Stimulated activated CD8-positive, alpha-beta memory T cell treated with anti-CD3 and anti-CD28 coated beads, Interleukin-15, amount 100 ng/mL, for 48 hours (primary cell): ENCODE data around the gene CELA3B.
"Not testable (repeated sequence)": the region's sequence is repeated elsewhere in the genome, so short reads cannot be mapped to it uniquely, and the experiment has no call there.

Experiments used
- DNase-seq, 2 donors: peaks; one replicate each; pipeline ENCODE4 v3.0.0-alpha.2; 2020; ENCODE audit warnings: low read depth in 2 of 2

Gene CELA3B

DNA sequence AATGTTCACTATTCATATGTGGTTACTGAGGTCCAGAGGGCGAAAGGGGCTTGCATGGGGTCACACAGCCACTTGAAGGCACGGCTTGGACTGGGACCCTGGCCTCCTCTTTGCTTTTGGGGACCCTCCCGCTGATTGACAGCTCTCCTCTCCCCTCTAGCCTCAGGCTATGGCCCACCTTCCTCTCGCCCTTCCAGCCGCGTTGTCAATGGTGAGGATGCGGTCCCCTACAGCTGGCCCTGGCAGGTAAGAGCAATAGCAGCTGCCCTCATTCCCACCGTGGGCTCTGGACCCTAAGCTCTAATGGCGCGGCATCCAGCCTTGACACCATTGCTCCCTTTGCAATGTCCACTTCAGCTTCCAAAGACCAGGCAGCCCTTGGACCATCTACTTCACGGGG, 1.4 kb downstream of the CELA3B start:
- DNase-seq, result not testable (repeated sequence)

DNA sequence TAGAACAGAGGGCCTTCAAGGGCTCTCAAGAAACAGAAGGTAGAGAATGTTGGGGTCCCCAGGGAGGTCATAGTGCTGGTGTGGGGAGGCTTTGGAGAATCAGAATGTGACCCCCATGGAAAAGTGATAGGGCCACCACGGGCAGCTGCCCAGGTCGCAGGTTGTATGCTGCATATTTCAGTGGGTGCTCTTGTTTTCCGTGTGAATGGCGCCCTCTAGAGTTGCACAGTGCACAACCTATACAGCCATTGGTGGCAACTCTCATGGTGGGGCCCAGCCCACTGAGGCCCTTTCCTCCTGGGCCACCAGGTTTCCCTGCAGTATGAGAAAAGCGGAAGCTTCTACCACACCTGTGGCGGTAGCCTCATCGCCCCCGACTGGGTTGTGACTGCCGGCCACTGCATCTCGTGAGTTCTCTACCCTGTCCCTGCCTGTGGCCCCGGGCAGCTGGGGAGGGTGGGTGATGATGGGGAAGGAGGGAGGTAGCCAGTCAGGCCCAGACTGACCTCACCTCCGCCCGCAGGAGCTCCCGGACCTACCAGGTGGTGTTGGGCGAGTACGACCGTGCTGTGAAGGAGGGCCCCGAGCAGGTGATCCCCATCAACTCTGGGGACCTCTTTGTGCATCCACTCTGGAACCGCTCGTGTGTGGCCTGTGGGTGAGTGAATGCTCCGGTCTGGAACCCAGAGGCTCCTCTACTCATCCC, 3.8 kb downstream of the CELA3B start:
- DNase-seq, result not testable (repeated sequence)

DNA sequence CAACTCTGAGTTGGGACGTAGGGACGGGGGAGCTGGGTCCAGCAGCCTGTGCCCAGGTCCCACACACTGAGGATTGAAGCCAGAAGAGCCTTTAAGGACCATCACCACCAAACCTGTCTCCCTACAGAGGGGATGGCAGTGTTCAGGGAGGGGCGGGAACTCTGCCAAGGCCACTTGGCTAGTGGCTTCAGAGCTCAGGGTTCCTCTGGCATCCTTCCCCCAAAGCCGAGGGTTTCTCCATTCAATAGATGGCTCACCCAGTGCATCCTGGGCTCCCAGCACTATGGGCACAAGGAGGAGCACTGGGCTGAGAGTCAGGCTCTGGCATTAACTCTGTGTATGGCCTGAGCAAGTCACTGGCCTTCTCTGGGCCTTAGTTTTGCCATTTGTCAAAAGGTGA, 4.4 kb downstream of the CELA3B start:
- not testable (repeated sequence) for DNase-seq

DNA sequence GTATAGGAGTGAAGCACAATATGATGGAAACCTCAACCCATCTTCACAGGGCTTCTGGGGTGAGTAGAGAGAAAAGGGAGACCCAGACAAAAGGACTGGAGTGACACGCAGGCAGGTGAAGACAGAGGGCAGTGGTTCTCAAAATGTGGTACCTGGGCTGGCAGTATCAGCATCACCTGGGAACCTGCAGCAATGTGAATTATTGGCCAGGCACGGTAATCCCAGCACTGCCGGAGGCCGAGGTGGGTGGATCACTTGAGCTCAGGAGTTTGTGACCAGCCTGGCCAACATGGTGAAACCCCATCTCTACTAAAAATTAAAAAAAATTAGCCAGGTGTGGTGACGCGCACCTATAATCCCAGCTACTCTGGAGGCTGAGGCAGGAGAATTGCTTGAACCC, 5.3 kb downstream of the CELA3B start:
- not testable (repeated sequence) for DNase-seq

DNA sequence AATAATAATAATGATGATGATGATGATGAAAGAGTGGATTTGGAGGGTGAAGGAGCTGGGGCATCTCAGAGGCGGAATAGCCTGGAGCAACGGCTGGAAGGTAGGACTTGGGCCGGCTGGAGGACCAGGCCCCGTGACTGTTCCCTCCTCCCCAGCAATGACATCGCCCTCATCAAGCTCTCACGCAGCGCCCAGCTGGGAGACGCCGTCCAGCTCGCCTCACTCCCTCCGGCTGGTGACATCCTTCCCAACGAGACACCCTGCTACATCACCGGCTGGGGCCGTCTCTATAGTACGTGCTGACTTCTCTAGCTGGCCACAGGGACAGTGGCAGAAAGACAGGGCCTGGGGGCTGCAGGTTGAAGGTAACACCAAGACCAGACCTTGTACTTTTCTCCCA, 6.7 kb downstream of the CELA3B start:
- DNase-seq, result not testable (repeated sequence)

DNA sequence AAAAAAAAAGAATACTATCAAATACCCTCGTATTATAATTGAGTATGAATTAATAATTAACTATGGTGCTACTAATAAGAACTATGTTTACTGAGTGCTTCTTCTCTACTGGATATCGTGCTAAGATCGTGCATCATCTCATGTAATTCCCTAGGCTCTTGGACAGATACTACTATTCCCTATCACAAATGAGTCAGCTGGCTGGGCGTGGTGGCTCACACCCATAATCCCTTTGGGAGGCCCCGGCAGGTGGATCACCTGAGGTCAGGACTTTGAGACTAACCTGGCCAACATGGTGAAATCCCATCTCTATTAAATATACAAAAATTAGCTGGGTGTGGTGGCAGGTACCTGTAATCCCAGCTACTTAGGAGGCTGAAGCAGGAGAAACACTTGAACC, 9.1 kb downstream of the CELA3B start:
- not testable (repeated sequence) for DNase-seq

DNA sequence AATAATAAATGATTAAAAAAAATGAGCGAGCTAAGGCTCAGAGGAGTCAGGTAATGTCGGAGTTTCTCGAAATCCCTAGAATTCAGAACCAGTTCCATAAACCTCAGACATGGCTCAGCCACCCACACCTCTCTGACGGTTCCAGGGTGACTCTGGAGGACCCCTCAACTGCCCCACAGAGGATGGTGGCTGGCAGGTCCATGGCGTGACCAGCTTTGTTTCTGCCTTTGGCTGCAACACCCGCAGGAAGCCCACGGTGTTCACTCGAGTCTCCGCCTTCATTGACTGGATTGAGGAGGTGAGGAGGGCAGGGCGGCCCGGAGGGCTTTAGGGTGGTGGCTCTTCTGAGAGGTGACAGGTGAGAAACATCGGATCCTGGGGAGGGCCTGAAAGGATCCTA, 9.6 kb downstream of the CELA3B start:
- DNase-seq, result not testable (repeated sequence)

DNA sequence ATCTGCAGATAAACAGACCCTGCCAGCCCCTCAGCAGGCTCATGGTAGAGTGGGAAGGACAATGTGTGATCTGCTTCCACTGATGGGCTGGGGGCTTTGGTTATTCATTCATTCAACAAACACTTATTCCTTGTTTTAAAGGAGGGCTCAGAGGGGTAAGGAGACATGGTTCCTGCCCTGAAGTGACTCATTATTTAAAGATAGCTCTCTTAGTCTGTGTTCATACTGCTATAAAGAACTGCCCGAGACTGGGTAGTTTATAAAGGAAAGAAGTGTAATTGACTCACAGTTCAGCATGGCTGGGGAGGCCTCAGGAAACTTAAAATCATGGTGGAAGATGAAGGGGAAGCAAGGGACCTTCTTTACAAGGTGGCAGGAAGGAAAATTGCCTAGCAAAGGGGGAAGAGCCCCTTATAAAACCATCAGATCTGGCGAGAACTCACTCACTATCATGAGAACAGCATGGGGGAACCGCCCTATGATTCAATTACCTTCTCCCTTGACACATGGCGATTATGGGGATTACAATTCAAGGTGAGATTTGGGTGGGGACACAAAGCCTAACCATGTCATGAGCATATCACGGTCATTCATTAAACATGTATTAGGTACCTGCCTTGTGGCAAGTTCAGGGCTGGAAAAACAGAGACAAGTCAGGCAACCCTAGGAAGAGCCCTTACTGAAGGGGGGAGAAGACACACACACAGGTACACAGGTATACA, 13.0 kb downstream of the CELA3B start:
- not testable (repeated sequence) for DNase-seq

DNA sequence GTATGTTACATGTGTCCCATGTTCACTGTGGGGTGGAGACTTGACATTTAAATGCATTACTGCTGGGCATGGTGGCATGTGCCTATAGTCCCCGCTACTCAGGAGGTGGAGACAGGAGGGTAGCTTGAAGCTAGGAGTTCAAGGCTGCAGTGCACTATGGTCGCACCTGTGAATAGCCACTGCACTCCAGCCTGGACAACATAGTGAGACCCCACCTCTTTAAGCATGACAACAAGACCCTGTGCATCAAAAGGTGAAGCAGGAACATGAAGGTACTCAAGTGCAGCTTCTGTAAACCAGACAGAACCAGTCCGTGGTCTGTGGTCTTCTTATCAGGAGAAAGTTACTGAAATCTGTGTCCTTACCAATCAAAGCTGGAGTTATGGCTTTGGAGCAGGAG, 15.4 kb downstream of the CELA3B start:
- not testable (repeated sequence) for DNase-seq

DNA sequence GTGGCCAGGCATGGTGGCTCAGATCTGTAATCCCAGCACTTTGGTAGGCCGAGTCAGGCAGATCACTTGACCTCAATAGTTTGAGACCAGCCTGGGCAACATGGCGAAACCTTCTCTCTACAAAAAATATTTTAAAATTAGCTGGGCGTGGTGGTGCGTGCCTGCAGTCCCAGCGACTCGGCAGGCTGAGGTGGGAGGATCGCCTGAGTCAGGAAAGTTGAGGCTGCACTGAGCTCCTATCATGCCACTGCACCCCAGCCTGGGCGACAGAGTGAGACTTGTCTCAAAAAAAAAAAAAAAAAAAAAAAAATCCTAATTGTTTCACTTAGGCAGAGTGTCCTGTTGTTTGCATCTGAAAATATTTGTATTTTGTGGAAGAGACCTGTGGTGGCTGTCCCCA, 17.9 kb downstream of the CELA3B start:
- DNase-seq, result not testable (repeated sequence)

DNA sequence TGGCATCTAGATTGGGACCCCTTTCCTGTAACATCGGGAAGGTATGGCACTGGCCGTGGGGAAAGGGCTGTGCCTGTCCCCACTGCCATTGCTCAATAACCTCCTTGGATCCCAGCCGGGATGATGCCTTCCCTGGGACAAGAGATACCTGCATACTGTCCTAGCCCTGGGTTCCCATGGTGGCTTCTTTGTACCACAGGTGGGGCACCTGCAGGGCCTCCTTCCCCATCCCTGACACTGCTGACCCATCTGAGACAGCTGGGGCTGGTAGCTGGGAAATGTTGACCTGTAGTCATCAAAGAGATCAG, 19.8 kb downstream of the CELA3B start:
- not testable (repeated sequence) for DNase-seq

DNA sequence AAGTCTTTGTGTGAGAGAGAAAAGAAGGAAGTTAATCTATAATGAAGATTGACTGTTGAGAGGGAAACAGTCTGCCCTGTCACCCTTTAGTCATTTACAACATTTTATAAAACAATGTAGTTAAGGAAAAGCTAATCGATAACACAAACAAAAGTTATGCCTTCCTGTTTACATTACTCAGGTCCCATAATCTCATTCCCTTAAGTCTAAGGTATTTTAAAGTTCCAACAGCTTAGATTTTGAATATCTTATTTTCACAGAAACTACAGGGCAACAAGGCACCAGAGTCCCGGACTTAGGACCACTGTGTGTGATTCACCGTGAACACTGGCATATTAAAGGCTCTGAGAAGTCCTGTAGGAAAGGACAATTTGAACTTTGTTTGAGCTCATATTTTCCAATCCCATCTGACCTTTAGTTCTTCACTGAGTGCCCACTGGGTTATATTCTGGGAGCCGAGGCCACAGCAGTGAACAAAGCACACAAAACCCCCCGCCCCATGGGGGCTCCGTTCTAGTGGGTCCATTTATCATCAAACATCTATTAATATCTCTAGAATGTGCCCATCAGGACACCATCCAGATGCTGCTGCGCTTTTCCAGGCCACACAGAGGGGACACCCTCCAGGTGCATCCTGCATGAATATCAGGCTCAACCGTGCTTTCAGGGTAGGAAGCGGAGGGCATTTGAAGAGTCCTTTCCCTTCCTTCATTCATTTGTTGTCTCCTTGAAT, 21.2 kb downstream of the CELA3B start:
- DNase-seq, result not testable (repeated sequence)

DNA sequence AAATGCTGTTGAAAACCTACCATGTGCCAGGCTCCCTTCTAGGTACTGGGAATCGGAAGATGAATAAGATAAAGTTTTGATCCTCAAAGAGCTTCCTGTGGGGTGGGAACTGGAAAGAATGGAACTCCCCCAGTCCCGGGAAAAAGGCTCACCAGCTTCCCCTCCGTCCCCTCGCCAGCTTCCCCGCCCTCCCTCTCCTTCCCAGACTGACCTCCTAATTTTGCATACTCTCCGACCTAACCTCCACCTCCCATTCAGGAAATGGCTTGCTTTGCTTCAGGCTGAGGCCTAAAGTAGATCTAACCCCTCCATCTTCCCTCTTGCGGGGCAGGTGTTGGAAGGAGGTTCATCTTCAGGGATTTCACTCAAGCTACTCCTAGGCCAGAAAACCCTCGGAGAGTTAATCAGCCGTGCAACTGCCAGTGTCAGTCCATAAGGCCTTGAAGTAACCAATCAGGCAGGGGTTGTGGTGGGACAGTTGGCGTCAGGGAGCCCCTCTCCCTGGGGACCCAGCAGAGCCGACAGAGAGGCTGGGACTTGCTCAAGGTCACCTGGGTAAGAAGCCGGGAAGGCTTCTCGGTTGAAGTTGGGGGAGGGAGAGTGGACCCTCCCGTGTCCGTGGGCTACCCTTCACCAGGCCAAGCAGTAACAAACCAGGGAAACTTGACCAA, 21.9 kb downstream of the CELA3B start:
- not testable (repeated sequence) for DNase-seq

DNA sequence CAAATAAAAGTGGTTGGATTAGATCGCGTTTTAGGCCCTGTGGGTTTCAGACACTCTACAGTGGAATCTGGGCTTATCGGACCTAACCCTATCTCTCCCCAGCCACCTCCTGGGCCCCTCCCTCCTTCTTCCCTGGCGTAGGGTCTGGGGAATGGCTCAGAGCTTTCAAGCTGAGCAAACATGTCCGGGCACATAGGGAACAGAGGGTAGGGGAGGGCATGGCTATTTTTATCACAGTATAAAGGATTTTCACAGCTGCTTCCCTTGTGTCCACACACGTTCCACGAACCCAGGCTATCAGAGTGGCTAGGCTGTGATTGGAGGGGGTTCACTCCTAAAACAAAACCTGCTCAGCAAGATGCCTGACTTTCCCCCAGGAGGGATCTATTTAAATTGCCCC, 22.8 kb downstream of the CELA3B start:
- DNase-seq, result not testable (repeated sequence)

DNA sequence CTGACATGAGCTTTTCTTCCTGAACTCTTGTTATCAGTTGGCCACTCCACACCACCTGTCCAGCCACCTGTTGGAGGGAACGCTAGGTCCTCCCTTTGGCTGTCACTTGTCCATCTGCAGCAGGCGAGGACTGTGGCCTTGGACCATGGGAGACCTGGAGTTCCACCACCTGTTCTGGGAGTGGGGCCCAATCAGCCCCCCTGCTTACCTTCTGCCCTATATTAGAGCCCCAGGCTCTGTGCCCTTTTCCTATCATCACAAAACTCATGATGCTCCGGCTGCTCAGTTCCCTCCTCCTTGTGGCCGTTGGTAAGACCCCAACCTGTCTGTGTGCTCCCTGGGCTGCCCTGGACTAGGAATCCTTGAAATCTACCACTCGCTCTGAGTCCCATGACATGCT, 24.6 kb downstream of the CELA3B start, which contains the start of gene CELA3A:
TSS of gene CELA3A (plus strand) at position 249 of the 400 bp plus-strand sequence. CDS start at position 267, 18 bp downstream.
- no peak for DNase-seq

DNA sequence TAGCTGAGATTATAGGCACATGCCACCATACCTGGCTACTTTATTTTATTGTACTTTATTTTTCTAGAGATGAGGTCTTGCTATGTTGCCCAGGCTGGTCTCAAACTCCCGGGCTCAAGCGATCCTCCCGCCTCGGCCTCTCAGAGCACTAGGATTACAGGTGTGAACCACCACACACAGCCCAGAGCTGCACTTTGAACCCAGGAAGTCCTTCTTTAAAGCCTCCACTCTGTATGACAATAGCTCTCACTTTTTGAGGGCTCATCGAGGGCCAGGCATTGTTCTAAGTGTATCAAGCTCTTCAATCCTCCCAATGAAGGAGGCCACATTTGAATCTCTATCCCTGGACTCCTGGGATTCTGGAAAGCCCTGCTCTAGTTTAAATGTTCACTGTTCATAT, 25.6 kb downstream of the CELA3B start:
- DNase-seq, result not testable (repeated sequence)

DNA sequence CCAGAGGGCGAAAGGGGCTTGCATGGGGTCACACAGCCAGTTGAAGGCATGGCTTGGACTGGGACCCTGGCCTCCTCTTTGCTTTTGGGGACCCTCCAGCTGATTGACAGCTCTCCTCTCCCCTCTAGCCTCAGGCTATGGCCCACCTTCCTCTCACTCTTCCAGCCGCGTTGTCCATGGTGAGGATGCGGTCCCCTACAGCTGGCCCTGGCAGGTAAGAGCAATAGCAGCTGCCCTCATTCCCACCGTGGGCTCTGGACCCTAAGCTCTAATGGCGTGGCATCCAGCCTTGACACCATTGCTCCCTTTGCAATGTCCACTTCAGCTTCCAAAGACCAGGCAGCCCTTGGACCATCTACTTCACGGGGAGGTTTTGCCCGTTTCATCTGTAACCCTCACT, 26.1 kb downstream of the CELA3B start:
- not testable (repeated sequence) for DNase-seq

DNA sequence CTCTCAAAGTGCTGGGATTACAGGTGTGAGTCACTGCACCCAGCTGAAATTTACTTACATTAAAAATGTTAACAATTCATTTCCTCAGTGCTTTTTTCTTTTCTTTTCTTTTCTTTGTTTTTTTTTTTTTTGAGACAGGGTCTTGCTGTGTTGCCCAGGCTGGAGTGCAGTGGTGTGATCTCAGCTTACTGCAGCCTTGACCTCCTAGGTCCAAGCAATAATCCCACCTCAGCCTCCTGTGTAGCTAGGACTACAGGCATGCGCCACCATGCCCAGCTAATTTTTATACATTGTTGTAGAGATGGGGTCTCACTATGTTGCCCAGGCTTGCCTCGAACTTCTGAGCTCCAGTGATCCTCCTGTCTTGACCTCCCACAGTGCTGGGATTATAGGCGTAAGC, 27.1 kb downstream of the CELA3B start:
- DNase-seq, result not testable (repeated sequence)

DNA sequence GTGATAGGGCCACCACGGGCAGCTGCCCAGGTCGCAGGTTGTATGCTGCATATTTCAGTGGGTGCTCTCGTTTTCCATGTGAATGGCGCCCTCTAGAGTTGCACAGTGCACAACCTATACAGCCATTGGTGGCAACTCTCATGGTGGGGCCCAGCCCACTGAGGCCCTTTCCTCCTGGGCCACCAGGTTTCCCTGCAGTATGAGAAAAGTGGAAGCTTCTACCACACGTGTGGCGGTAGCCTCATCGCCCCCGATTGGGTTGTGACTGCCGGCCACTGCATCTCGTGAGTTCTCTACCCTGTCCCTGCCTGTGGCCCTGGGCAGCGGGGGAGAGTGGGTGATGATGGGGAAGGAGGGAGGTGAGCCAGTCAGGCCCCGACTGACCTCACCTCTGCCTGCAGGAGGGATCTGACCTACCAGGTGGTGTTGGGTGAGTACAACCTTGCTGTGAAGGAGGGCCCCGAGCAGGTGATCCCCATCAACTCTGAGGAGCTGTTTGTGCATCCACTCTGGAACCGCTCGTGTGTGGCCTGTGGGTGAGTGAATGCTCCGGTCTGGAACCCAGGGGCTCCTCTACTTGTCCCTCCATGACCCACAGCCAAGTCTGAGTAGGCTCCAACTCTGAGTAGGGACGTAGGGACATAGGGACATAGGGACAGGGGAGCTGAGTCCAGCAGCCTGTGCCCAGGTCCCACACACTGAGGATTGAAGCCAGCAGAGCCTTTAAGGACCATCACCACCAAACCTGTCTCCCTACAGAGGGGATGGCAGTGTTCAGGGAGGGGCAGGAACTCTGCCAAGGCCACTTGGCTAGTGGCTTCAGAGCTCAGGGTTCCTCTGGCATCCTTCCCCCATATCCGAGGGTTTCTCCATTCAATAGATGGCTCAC, 28.7 kb downstream of the CELA3B start:
- DNase-seq, result peak in 1 of 2 donors; percentile 35

DNA sequence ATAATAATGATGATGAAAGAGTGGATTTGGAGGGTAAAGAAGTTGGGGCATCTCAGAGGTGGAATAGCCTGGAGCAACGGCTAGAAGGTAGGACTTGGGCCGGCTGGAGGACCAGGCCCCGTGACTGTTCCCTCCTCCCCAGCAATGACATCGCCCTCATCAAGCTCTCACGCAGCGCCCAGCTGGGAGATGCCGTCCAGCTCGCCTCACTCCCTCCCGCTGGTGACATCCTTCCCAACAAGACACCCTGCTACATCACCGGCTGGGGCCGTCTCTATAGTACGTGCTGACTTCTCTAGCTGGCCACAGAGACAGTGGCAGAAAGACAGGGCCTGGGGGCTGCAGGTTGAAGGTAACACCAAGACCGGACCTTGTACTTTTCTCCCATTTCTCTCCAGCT, 29.9 kb downstream of the CELA3B start:
- DNase-seq, result not testable (repeated sequence)

DNA sequence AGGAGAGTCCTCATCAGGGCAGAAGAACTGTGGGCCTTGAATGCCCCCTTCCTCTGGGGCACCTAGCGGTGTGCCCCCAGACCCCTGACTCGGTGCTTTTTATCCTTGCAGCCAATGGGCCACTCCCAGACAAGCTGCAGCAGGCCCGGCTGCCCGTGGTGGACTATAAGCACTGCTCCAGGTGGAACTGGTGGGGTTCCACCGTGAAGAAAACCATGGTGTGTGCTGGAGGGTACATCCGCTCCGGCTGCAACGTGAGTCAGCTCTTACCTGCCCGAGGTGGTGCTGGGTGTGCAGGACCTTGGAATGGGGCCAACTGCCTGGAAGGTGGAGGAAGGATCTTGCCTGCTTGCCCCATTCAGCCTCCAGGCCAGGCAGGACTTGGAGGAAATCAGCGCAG, 30.4 kb downstream of the CELA3B start:
- DNase-seq, result not testable (repeated sequence)
